HepG2 (cell line): ENCODE data around the gene LPAR1.

ENCODE experiments used
- CEBPG ChIP-seq: IDR thresholded peaks from 2 replicates; pipeline ENCODE4 v1.6.1; 2016
- CHD4 ChIP-seq: fragments of 200-600 bp; sonication (generic); IDR thresholded peaks from 2 replicates; pipeline ENCODE4 v1.7.0; 2017; ENCODE audit warnings: mild to moderate bottlenecking, low read length, borderline replicate concordance
- GTF3A ChIP-seq: sonication (generic); formaldehyde crosslinking; conservative IDR thresholded peaks from 2 replicates; pipeline ENCODE4 v1.4.0; 2020; ENCODE audit warnings: mild to moderate bottlenecking, missing genetic modification reagents
- GZF1 ChIP-seq: sonication (generic); formaldehyde crosslinking; IDR thresholded peaks from 2 replicates; pipeline ENCODE4 v1.5.1; 2020; ENCODE audit warnings: mild to moderate bottlenecking, missing genetic modification reagents
- THAP11 ChIP-seq: IDR thresholded peaks from 2 replicates; pipeline ENCODE4 v1.6.1; 2016; ENCODE audit warnings: missing biosample characterization, missing genetic modification reagents
- ZKSCAN1 ChIP-seq: fragments of 150-350 bp; IDR thresholded peaks from 2 replicates; pipeline ENCODE4 v1.6.1; 2014; ENCODE audit warnings: low read length
- ZNF24 ChIP-seq: fragments of 450-650 bp; IDR thresholded peaks from 2 replicates; pipeline ENCODE4 v1.6.1; 2017; ENCODE audit warnings: antibody characterized with exemption, mild to moderate bottlenecking
- ZNF343 ChIP-seq: sonication (generic); formaldehyde crosslinking; IDR thresholded peaks from 2 replicates; pipeline ENCODE4 v1.4.0; 2020; ENCODE audit warnings: mild to moderate bottlenecking, missing genetic modification reagents
- ZNF747 ChIP-seq: sonication (generic); formaldehyde crosslinking; IDR thresholded peaks from 2 replicates; pipeline ENCODE4 v1.8.1; 2023; ENCODE audit warnings: missing genetic modification reagents, mild to moderate bottlenecking, borderline replicate concordance
- ZSCAN22 ChIP-seq: sonication (generic); formaldehyde crosslinking; IDR thresholded peaks from 2 replicates; pipeline ENCODE4 v1.4.0; 2020; ENCODE audit warnings: mild to moderate bottlenecking, missing genetic modification reagents
- TF ChIP-seq, protein P1 (sequence below): sonication (generic); formaldehyde crosslinking; IDR thresholded peaks from 2 replicates; pipeline ENCODE4 v1.5.0; 2020; ENCODE audit warnings: mild to moderate bottlenecking, missing genetic modification reagents, moderate library complexity
- TF ChIP-seq, protein P2 (sequence below): IDR thresholded peaks from 2 replicates; pipeline ENCODE4 v1.6.1; 2018; ENCODE audit warnings: missing genetic modification reagents
- TF ChIP-seq, protein P3 (sequence below): sonication (generic); formaldehyde crosslinking; IDR thresholded peaks from 2 replicates; pipeline ENCODE4 v1.5.0; 2020; ENCODE audit warnings: mild to moderate bottlenecking, missing genetic modification reagents
- TF ChIP-seq, protein P4 (sequence below): sonication (generic); formaldehyde crosslinking; IDR thresholded peaks from 2 replicates; pipeline ENCODE4 v1.4.0; 2020; ENCODE audit warnings: missing genetic modification reagents, borderline replicate concordance

- no peak for TF ChIP-seq GTF3A (CRISPR knock-in tag)
- TF ChIP-seq, protein P1, sequence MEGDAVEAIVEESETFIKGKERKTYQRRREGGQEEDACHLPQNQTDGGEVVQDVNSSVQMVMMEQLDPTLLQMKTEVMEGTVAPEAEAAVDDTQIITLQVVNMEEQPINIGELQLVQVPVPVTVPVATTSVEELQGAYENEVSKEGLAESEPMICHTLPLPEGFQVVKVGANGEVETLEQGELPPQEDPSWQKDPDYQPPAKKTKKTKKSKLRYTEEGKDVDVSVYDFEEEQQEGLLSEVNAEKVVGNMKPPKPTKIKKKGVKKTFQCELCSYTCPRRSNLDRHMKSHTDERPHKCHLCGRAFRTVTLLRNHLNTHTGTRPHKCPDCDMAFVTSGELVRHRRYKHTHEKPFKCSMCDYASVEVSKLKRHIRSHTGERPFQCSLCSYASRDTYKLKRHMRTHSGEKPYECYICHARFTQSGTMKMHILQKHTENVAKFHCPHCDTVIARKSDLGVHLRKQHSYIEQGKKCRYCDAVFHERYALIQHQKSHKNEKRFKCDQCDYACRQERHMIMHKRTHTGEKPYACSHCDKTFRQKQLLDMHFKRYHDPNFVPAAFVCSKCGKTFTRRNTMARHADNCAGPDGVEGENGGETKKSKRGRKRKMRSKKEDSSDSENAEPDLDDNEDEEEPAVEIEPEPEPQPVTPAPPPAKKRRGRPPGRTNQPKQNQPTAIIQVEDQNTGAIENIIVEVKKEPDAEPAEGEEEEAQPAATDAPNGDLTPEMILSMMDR (CRISPR knock-in tag) = no peak
- TF ChIP-seq, protein P2, sequence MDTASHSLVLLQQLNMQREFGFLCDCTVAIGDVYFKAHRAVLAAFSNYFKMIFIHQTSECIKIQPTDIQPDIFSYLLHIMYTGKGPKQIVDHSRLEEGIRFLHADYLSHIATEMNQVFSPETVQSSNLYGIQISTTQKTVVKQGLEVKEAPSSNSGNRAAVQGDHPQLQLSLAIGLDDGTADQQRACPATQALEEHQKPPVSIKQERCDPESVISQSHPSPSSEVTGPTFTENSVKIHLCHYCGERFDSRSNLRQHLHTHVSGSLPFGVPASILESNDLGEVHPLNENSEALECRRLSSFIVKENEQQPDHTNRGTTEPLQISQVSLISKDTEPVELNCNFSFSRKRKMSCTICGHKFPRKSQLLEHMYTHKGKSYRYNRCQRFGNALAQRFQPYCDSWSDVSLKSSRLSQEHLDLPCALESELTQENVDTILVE (CRISPR knock-in tag) = no peak
- TF ChIP-seq GZF1 (CRISPR knock-in tag) = no peak
- TF ChIP-seq CHD4 = no peak
- TF ChIP-seq ZNF24 = no peak
- no peak for TF ChIP-seq ZNF747 (CRISPR knock-in tag)
- no peak for TF ChIP-seq ZSCAN22
- TF ChIP-seq, protein P3, sequence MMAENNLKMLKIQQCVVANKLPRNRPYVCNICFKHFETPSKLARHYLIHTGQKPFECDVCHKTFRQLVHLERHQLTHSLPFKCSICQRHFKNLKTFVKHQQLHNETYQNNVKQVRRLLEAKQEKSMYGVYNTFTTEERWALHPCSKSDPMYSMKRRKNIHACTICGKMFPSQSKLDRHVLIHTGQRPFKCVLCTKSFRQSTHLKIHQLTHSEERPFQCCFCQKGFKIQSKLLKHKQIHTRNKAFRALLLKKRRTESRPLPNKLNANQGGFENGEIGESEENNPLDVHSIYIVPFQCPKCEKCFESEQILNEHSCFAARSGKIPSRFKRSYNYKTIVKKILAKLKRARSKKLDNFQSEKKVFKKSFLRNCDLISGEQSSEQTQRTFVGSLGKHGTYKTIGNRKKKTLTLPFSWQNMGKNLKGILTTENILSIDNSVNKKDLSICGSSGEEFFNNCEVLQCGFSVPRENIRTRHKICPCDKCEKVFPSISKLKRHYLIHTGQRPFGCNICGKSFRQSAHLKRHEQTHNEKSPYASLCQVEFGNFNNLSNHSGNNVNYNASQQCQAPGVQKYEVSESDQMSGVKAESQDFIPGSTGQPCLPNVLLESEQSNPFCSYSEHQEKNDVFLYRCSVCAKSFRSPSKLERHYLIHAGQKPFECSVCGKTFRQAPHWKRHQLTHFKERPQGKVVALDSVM (CRISPR knock-in tag) = no peak
- no peak for TF ChIP-seq CEBPG (CRISPR knock-in tag)
- TF ChIP-seq ZNF343 (CRISPR knock-in tag) = no peak
- TF ChIP-seq, protein P4, sequence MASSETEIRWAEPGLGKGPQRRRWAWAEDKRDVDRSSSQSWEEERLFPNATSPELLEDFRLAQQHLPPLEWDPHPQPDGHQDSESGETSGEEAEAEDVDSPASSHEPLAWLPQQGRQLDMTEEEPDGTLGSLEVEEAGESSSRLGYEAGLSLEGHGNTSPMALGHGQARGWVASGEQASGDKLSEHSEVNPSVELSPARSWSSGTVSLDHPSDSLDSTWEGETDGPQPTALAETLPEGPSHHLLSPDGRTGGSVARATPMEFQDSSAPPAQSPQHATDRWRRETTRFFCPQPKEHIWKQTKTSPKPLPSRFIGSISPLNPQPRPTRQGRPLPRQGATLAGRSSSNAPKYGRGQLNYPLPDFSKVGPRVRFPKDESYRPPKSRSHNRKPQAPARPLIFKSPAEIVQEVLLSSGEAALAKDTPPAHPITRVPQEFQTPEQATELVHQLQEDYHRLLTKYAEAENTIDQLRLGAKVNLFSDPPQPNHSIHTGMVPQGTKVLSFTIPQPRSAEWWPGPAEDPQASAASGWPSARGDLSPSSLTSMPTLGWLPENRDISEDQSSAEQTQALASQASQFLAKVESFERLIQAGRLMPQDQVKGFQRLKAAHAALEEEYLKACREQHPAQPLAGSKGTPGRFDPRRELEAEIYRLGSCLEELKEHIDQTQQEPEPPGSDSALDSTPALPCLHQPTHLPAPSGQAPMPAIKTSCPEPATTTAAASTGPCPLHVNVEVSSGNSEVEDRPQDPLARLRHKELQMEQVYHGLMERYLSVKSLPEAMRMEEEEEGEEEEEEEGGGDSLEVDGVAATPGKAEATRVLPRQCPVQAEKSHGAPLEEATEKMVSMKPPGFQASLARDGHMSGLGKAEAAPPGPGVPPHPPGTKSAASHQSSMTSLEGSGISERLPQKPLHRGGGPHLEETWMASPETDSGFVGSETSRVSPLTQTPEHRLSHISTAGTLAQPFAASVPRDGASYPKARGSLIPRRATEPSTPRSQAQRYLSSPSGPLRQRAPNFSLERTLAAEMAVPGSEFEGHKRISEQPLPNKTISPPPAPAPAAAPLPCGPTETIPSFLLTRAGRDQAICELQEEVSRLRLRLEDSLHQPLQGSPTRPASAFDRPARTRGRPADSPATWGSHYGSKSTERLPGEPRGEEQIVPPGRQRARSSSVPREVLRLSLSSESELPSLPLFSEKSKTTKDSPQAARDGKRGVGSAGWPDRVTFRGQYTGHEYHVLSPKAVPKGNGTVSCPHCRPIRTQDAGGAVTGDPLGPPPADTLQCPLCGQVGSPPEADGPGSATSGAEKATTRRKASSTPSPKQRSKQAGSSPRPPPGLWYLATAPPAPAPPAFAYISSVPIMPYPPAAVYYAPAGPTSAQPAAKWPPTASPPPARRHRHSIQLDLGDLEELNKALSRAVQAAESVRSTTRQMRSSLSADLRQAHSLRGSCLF = no peak
- no peak for TF ChIP-seq THAP11
- TF ChIP-seq ZKSCAN1 = no peak
Measured at GRCh38 chr9:110847671-110848070, 190.6 kb downstream of the LPAR1 start.
